ENCODE measurements around the gene KLF16. TPM values are rescaled to one million over a fixed set of nuclear protein-coding genes. Genes with fewer than 3 reads are reported as not detected.

Gene KLF16
- total and polyA plus RNA-seq, 9 of the 15 experiments (the other 6 are each of a cell fraction or from before 2014, with no cell fraction given): 0.04 to 60.4 (median 6.8) TPM

- peak; percentile 47; the same call in 1 of the 2 replicates for TF ChIP-seq RNF2 (IDR thresholded peaks at IDR 0.05)
- TF ChIP-seq MBD2 (IDR thresholded peaks at IDR 0.05; ENCODE audit: borderline replicate concordance, low read depth): 0 out of 2 replicates have a peak, but pooled peaks have one; percentile 63
- no peak for TF ChIP-seq MCM5 (IDR thresholded peaks at IDR 0.05; ENCODE audit: low read depth)
- TF ChIP-seq IFI16 (CRISPR knock-in tag; IDR thresholded peaks at IDR 0.05): no peak
- TF ChIP-seq SMAD2 (IDR thresholded peaks at IDR 0.05; ENCODE audit: low read depth, low read length): no peak
- no peak for TF ChIP-seq BCL6 (CRISPR knock-in tag; IDR thresholded peaks at IDR 0.05)
- no peak for TF ChIP-seq HMG20B (CRISPR knock-in tag; IDR thresholded peaks at IDR 0.05)
- TF ChIP-seq ILK (tag; IDR thresholded peaks at IDR 0.05; ENCODE audit: borderline replicate concordance, low read depth): no peak
- TF ChIP-seq ZHX1 (conservative IDR thresholded peaks at IDR 0.05; ENCODE audit: low read length): no peak
- TF ChIP-seq SAP30 (IDR thresholded peaks at IDR 0.05; ENCODE audit: borderline replicate concordance, insufficient read depth, low read depth, low read length, poor library complexity, severe bottlenecking): peak; percentile 20
- no peak for TF ChIP-seq ZBTB49 (CRISPR knock-in tag; IDR thresholded peaks at IDR 0.05; ENCODE audit: borderline replicate concordance)
- TF ChIP-seq CCAR2 (IDR thresholded peaks at IDR 0.05; ENCODE audit: low read depth, low read length): no peak
- no peak for TF ChIP-seq ZBED1 (IDR thresholded peaks at IDR 0.05)
- TF ChIP-seq IRF2 (CRISPR knock-in tag; IDR thresholded peaks at IDR 0.05): no peak
- peak; percentile 72; the same call in 1 of the 2 replicates for TF ChIP-seq RFX1 (IDR thresholded peaks at IDR 0.05)
- no peak for TF ChIP-seq ZMIZ1 (IDR thresholded peaks at IDR 0.05; ENCODE audit: low read depth in 2 of 2, low read length in 2 of 2)
- TF ChIP-seq NCOA4 (IDR thresholded peaks at IDR 0.05; ENCODE audit: partially characterized antibody): no peak
- TF ChIP-seq NBN (IDR thresholded peaks at IDR 0.05; ENCODE audit: low read depth): no peak
These were observed 41.9 kb upstream of the KLF16 start, which contains the start of the genes ADAT3 and SCAMP4 (continued) for GRCh38 chr19:1905110-1905862.
